GM18505 (cell line): ENCODE measurements around the gene TBC1D19.

Source experiments
- ATAC-seq: cut with Tn5 transposase; IDR thresholded peaks from one replicate; pipeline ENCODE4 v1.9.1; 2021; ENCODE audit not compliant: unreplicated experiment
- POLR2A ChIP-seq: IDR thresholded peaks from 4 replicates; pipeline ENCODE4 v1.6.1; 2011; ENCODE audit warnings: borderline replicate concordance; ENCODE audit not compliant: insufficient read depth, insufficient read length; ENCODE audit errors: extremely low read depth

The TBC1D19 gene

GRCh38 chr4:26748811-26749210, 164.9 kb downstream of the TBC1D19 start:
- no peak for TF ChIP-seq POLR2A
- no peak for ATAC-seq

DNA sequence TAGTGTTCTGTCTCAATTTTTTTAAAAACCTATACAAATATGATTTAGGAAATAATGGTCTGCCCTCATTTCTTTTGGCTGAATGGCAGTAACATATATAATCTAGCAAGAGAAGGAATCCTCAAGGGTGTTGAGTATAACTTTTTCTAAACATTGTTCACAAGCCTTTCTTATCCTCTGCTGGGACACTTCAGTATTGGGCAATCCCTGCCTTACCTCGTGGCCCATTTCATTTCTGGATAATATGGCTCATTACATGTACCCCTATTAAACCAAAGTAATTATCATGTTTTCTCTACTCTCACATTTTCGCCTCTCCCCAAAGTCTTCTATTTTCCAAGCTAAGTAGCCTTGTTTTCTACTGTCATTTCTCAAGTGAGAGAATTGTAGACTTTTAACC, 166.0 kb downstream of the TBC1D19 start:
- no peak for ATAC-seq
- TF ChIP-seq POLR2A = no peak

- no peak for TF ChIP-seq POLR2A
Measured at GRCh38 chr4:26751004-26751403, 167.1 kb downstream of the TBC1D19 start.

GRCh38 chr4:26751838-26752237, 168.0 kb downstream of the TBC1D19 start:
- no peak for TF ChIP-seq POLR2A
- ATAC-seq = peak; percentile 94

More at GRCh38 chr4:26751004-26751403, 167.1 kb downstream of the TBC1D19 start:
- ATAC-seq = no peak

- no peak for TF ChIP-seq POLR2A
- ATAC-seq = no peak
Measured at GRCh38 chr4:26753187-26753586, 169.3 kb downstream of the TBC1D19 start.

GRCh38 chr4:26753617-26754016, 169.7 kb downstream of the TBC1D19 start:
- TF ChIP-seq POLR2A = no peak
- ATAC-seq = no peak

GRCh38 chr4:26757751-26758150, 173.9 kb downstream of the TBC1D19 start:
- TF ChIP-seq POLR2A = no peak
- no peak for ATAC-seq

- TF ChIP-seq POLR2A = no peak
- no peak for ATAC-seq
Measured at GRCh38 chr4:26758899-26759298, 175.0 kb downstream of the TBC1D19 start.

DNA sequence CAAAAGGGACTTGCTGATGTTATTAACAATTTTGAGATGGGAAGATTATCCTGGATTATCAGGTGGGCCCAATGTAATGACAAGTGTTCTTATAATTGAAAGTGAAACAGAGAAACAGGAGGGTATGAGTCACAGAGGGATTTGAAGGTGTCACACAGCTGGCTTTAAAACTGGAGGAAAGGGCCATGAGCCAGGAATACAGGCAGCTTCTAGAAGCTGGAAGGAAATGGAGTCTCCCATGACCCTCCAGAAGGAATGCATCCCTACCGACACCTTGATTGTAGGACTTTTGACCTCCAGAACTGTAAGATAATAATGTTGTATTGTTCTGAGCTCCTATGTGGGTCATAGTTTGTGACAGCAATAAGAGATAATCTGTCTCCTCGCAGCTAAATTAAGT, 178.8 kb downstream of the TBC1D19 start:
- no peak for TF ChIP-seq POLR2A
- ATAC-seq = no peak

- no peak for ATAC-seq
- no peak for TF ChIP-seq POLR2A
Measured at GRCh38 chr4:26763063-26763462, 179.2 kb downstream of the TBC1D19 start.

- ATAC-seq = no peak
- no peak for TF ChIP-seq POLR2A
Measured at GRCh38 chr4:26763648-26764047, 179.8 kb downstream of the TBC1D19 start.

DNA sequence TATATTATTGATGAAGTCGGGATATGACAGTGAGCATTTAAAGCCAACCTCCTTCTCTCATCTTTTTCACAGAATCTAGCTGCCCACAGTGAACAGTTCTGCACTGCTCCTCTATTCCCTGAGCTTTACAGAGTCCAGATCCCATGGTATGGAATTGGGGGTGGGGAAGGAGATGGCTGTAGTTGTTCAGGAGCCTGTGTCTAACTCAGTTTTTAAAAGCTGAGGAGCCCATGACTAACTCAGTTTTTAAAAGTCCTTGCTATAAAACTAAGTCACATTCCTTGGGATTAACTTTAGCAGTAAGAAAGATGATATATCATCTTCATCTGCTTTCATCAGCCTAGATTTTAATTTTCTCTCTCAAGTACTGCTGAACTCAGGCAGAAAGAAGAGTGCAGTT, 180.3 kb downstream of the TBC1D19 start:
- no peak for ATAC-seq
- TF ChIP-seq POLR2A = no peak

- no peak for ATAC-seq
- no peak for TF ChIP-seq POLR2A
Measured at GRCh38 chr4:26765515-26765914, 181.6 kb downstream of the TBC1D19 start.

GRCh38 chr4:26766141-26766540, 182.3 kb downstream of the TBC1D19 start:
- ATAC-seq = no peak
- no peak for TF ChIP-seq POLR2A
